ENCODE results near the gene CEP57L1.
"Not testable (repeated sequence)": the region's sequence is repeated elsewhere in the genome, so short reads cannot be mapped to it uniquely, and the experiment has no call there.

The CEP57L1 gene

DNA sequence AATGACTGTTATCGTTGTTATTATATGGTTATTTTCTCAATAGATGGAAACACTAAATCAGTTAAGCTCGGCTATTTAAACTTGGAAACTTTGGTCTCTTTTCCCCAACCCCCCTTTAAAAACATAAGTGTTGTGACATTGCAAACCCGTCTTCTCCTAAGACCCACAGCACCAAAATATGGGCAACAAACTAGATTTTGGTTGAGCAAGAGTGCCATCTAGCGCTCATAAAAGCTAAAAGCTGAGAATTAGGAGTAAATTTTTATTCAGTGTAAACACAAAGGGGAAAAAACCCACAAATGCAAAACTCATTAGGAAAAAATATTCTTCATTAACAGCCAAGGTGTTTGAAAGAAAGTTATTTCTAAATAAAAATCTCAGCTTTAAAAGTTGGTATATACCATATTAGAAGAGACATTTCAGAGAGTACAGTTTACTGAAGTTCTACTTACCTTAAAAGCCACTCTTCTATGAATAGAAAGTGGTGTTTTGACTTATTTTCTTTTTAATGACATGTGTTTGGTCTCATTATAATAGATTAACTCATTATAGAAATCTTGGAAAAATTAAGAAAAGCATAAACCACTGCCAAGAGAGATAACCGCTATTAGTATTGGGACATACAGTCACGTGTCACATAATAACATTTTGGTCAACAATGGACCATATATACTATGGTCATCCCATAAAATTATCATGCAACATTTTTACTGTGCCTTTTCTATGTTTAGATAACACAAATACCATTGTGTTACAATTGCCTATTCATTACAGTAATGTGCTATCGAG, 21.8 kb upstream of the CEP57L1 start:
- DNase-seq (ENCODE audit: low read depth), result no peak

DNA sequence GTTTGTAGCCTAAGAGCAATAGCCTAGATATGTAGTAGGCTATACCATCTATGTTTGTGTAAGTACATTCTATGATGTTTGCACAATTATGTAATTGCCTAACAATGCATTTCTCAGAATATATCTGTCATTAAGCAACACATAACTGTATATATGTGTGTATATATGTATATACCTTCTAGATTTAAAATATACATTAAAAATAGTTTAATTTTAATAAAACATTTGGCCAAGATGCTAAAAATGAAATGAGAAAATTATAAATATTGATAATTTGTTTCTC, 21.2 kb upstream of the CEP57L1 start:
- no peak for DNase-seq (ENCODE audit: low read depth)

DNA sequence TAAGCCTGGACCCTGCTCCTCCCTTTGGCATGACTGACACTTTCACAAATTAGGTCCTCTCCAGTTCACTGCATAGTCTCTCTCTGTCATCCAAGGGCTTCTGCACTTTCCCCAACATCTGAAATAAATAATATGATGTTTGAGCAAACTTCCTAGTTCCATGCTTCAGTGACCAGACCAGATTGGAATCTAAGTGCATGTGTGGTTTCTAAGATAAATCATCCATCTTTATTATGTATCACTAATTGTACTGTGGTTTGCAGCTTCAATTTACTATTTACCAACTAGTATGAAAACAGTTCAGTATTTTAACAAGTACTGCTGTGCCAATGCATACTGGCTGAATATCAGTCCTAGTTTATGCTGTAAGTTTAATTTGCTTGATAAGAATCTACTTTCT, 19.4 kb upstream of the CEP57L1 start:
- DNase-seq (ENCODE audit: low read depth), result no peak

DNA sequence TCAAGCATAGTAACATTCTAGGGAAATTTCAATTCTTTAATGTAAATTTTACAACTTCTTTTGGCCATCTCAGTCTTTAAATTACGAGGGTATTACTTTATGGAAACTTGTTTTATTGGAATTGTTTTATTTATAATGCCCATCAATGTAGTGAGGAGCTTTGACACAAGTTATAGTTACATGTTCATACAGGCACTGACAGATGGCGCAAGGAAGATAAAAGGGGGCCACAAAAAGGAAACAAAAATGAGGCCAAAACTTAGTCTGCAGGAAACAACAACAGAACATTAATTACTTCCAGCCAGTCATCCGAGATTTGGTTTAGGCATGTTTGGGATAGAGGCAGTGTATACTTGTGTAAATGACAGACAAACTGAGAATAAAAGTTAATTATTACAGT, 18.9 kb upstream of the CEP57L1 start:
- DNase-seq (ENCODE audit: low read depth), result no peak

DNA sequence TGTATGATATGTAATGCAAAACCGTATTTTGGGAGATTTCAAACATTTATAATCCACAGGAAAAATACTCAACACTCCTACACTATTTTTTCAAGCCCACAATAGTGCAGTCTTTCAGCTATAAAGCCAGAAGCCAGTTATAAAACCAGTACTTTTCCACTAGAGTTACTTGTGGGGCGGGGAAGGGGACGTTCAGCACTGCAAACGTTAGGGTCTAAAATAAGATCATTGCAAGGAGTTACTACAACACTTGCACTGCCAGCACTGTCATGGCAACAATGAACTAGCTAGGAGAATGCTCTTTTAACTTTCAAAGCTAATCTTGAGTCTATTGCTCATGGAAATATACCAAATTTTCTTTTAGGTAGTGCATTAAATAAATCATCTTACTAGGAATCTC, 15.3 kb upstream of the CEP57L1 start:
- DNase-seq (ENCODE audit: low read depth), result no peak

DNA sequence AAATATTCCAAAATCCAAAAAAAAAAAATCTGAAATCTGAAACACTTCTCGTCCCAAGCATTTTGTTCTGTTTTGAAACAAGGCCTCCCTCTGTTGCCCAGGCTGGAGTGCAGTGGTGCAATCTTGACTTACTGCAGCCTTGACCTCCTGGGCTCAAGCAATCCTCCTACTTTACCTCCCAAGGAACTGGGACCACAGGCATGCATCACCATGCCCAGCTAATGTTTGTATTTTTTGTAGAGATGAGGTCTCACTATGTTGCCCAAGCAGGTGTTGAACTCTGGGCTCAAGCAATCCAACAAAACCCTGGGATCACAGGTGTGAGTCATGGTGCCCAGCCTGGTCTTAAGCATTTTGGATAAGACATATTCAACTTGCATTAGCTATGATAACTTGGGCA, 14.3 kb upstream of the CEP57L1 start:
- no peak for DNase-seq (ENCODE audit: low read depth)

DNA sequence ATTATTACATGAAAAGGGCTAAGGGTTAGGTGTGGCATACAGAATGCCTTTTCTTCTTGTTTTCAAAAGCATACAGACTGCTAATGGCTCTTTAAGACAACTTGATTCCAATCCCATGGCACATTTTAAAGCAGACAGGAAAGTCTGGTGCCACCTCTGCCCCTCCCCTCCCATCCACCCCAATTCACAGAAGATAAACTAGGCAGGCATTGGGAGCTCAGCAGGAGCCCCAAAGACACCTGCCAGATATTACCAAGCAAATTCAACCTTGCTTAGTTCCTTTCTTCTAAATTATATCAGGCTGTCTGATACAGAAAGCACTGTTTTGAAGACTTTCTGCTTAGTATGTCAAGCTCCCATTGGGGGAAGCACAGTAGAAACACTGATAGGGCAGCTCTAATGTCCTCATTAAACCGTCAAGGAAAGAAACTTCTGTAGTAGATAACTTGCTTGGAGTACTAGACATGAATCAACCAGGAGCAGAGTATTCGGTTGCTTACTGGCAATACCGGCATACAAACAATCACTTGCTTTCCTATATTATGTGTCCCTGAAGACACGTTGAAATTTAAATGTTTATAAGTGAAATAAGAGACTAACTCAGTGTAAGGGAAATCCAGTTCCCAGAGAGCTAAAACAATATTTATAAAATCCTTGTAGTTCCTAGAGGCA, 13.7 kb upstream of the CEP57L1 start:
- no peak for DNase-seq (ENCODE audit: low read depth)

DNA sequence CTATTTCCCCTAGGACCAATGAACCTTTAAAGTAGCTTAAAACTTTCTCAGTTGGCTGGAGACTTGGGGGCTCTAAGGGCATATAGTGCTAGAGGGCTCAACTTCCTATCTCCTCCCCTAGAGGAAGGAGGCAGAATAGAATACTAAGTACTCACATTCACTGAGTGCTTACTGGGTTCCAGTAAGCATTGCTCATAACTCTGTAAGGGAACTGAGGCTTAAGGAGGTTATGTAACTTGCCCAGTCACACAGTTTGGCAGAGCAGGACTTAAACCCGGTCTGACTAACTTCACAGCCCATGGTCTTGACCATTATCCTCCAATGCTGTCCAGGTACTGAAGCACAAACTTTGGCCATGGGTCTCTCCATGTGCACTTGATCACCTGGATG, 13.1 kb upstream of the CEP57L1 start:
- no peak for DNase-seq (ENCODE audit: low read depth)

DNA sequence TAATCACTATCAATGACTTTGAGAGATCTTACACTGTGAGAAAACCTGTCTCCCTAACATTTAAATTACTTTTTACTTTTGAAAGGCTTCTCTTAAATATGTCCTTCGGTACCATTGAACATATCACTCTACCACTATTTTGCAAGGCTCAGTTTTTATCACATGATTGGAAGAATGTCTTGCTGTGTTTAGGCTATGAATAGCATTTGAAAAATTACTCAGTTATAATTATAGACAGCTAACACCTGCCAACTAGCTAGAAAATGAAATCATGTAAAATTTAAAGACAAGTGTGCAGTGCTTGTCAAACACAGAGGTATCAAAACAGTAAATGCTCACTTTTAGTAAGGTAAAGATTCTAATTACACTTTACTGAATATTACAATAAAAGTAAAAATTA, 11.7 kb upstream of the CEP57L1 start:
- no peak for DNase-seq (ENCODE audit: low read depth)

DNA sequence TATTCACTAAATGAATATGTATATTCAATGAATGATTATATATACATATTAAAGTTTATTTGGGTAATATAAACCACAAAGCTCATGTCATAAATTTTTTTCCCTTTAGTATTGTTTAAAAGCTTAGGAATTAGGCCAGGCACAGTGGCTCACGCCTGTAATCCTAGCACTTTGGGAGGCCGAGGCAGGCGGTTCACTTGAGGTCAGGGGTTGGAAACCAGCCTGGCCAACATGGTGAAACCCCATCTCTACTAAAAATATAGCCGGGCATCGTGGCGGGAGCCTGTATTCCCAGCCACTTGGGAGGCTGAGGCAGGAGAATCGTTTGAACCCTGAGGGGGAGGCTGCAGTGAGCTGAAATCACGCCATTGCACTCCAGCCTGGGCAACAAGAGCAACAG, 11.2 kb upstream of the CEP57L1 start:
- DNase-seq (ENCODE audit: low read depth), result not testable (repeated sequence)

DNA sequence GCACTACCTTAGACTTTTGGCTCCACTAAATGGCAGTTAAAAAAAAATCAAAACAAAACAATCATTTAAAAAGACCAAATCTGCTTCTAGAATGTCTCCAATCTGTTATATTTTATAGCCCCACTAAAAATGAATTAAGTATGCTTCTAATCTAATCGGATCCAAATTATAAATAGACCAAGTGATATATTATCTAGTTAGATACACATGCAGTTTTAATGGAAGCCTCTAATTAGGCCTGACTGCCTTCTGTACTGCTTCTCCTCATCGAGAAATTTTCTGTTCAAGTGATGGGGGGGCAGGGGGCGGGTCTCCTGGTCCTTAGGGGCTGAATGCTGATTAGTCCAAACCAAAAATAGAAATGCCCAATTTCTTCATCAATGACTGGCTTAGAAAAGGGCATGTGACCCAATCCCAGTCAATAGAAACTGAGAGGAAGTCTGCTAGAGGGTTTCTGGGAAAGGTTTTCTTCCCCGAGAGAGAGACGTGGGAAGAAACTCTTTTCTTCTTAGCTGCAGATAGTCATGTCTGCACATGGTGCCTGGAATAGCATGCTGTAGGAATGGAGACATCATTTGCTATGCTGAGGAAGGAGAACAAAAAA, 7.5 kb upstream of the CEP57L1 start:
- DNase-seq (ENCODE audit: low read depth), result no peak

DNA sequence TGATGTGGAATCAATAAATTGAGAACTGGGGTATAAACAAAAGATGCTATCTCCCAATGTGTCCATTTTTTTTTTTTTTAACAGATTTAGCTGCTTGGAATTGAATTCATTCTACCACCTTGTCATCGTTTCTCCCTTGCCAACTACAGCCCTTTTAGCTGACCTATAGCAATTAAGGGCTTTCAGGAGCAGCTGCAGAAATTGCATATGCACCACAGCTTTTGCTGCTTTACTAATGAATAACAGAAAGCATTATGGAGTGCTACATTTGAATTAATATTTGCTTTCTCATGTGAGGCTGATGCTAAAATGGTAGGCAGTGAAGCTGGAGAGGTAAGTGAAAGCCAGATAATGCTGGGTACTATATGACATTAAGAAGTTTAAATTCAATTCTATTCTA, 6.3 kb upstream of the CEP57L1 start:
- DNase-seq (ENCODE audit: low read depth), result no peak

DNA sequence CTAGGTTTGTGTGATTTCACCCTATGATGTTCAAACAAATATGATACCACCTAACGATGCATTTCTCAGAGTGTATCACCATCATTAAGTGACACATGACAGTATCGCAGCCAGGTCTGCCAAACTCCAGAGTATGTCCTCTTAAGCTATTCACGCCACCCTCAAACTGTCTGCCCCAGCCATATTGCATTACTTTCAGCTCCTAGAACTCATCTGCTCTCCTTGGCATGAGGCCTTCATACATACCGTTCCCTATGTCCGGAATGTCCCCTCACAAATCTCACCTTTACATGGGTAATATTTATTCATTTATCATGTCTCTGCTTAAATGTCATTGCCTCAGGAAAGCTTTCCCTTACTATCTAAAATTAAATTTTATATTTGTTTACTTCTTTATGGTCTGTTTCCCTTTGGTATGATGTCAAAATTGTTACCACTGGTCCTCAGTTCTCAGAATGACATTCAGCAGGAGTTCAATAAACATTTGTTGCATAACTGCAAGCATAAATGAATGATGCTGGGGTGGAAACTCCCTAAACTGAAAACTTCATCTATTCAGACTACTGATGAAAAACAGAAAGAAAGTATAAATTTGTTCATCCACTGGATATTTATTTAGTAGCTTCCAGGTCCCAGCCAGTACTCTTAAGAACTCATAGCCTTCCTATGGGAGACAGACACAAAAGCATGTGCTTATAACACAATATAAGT, 3.8 kb upstream of the CEP57L1 start:
- no peak for DNase-seq (ENCODE audit: low read depth)

DNA sequence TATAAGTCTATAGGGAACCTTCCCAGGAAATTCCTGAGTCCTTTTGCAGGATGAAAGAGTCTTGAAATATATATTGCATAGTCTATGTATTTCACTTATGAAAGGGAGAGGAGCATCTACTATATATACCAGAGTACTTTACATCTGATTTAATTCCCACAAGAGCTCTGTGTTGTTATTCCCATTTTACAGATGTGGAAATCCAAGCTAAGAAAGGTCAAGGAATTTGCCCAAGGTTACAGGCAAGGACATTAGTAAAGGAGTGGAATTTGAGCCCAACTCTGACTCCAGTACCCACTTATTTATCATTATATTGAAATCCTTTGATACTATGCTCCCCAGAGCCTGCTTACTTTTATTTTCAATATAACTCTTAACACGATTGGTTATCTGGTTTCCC, 3.2 kb upstream of the CEP57L1 start:
- DNase-seq (ENCODE audit: low read depth), result no peak

DNA sequence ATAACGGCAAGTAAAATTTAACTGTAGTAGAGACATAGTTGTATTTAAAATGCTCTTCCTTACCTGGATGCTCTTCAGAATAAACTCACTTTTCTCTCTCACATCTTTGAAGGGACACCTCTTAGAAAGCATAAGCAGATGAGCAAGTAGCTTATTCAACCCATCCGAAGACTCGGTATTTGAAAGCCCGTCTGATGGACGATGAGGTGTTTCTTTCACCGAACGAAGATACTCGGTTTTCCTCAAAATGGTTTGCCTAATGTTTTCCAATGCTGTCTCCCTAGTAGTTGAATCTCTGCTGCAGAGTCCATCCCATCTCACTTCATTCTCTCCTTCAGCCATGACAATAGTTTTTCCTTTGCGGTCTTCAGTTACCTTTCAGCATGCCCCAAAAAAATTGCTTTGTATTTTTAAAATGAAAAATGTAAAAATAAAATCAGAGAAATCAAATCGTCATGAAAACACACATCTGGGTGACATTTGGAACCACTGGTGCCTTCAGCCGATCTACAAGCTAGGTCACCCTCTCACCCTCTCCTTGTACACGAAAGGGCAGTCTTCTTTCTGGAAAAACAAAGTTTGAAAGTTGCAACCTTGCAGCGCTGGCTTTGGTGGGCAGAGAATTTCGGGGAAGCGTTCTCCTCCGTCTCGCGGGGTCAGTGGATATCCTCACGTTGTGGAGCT, 1.4 kb upstream of the CEP57L1 start:
- DNase-seq (ENCODE audit: low read depth), result no peak

DNA sequence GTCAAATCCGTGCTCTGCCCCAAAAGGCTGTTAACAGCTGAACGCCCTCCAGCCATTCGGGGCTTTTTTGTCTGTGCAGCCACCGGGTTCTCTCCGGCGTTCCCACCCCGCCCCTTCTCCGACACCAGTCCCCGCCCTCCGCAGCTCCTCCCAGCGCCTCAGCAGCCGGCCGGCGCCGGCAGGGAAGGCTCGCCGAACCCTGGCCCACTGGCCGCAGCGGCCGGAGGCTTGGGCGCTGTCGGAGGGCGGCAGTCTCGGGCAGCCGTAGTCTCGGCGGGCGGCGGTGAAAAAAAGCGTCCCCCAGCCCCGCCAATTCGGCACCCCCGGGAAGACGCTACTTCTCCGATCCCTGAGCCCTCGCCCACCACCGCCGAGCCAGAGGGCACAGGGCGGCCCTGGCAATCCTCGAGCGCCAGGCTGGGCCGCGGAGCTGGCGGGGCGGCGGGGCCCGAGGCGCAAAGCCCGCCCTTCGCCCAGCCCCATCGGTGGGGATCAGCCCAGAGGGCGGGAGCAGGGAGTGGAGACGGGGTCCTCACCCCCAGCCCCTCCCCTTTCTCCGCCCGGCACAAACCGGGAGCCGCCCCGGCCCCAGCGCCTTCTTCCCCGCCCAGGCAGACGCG, 781 bp upstream of the CEP57L1 start, which contains the start of gene SESN1:
SESN1 (minus strand) TSS at position 431 of the 620 bp plus-strand sequence. CDS start 773 bp downstream, outside the sequence.
- peak; percentile 36 for DNase-seq (ENCODE audit: low read depth)

DNA sequence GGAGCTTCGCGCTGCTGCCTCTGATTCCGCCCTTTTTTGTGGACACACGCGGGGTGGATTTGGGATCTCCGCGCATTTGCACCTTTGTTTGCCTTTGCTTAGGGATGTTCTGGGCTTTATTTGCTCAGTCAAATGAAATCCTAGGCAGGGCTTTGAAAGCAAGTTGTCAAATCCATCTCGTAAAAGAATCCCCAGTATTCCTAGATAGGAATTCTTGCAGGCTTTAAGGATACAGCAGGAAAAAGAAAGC, 453 bp downstream of the CEP57L1 start:
- no peak for DNase-seq (ENCODE audit: low read depth)

DNA sequence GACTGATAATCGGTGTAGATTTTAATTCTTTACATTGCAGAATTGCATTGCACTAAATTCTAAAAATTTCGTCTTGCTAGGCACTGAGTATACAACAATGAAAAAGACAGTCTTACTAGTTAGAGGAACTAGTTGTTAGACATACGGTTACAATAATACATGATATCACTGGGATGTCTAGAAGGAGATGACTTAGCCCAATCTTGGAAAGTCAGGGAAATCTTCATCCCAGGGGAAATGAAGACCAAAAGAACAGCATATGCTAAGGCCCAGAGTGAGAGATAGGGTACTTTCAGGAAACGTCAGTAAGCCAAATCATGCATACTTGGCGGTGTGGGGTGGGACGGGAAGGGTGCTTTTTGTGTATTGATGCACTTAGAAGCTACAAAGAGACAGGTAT, 901 bp downstream of the CEP57L1 start:
- DNase-seq (ENCODE audit: low read depth), result no peak

DNA sequence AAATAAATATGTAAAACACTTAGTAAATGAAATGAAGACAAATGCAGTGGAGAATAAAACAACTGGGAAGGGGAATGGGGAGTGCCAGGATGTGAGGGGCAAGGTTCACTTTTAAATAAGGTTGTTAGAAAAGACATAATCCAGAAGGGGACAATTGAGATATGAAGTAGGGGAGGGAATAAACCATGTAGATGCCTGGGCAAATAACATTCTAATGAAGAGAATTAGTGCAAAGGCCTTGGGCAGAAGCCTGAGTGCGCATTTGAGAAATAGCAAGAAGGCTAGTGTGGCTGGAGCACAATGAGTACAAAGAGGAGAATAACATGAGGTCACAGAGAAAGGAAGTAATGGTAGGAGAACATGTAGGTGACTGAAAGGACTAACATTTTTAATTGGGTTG, 2.4 kb downstream of the CEP57L1 start:
- DNase-seq (ENCODE audit: low read depth), result no peak

DNA sequence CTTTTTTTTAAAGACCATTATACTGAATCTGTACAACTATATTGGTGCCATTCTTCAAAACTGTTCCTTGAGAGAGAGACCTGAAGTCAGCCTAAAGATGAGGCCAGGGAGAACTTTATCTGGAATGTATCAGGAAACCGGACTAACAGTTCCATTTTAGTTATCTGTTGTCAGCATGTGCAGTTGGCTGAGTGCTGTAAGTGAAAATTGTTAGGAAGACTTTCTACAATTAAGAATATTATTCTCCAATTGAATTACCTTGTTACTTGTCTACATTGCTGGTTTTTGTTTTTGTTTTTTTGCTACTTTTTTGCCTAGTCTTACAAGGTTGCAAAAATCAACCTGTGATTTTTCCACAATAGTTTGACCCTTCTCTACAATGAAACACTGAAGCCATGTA, 7.5 kb downstream of the CEP57L1 start:
- DNase-seq (ENCODE audit: low read depth), result no peak

DNA sequence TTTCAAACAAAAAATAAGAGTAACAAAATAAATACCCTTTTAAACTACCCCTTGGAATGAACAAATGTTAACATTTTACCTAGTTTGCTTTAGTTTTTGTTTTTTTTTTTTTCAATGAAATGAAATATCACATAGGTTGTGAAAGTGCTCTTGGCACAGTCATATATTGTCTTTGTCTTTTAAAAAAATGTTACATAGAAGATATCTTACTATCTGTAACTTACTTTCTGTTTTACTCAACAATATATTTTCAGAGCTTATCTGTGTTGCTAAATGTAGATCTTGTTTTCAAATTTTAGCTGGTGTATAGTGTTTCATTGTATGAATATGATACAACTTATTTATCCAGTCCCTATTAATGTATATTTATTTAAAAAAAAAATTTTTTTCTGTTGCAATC, 8.6 kb downstream of the CEP57L1 start:
- DNase-seq (ENCODE audit: low read depth), result no peak

DNA sequence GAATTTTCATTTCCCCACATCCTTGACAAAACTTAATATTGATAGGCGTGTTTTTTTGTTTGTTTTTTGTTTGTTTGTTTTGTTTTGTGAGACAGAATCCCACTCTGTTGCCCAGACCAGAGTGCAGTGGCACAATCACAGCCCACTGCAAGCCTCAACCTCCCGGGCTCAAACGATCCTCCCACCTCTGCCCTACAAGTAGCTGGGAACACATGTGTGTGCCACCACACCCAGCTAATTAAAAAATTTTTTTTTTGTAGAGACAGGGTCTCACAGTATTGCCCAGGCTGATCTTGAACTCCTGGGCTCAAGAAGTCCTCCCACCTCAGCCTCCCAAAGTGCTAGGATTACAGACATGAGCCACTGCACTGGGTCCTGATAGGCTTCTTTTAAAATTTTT, 9.2 kb downstream of the CEP57L1 start:
- DNase-seq (ENCODE audit: low read depth), result no peak
